Loucy (cell line): ENCODE data around the gene IL4.

Experiments used
- H2AFZ ChIP-seq: fragments of 200-600 bp; sonication (generic); 2 replicates; pipeline ENCODE4 v1.6.0; 2016; ENCODE audit warnings: antibody characterized with exemption, mild to moderate bottlenecking, low read length, moderate library complexity
- H3F3A ChIP-seq: fragments of 200-600 bp; 2 replicates; pipeline ENCODE4 v1.6.0; 2016; ENCODE audit warnings: antibody characterized with exemption, low read depth, mild to moderate bottlenecking
- H3K27me3 ChIP-seq: fragments of 200-600 bp; sonication (generic); 2 replicates; pipeline ENCODE4 v1.6.1; 2014; ENCODE audit warnings: low read length, mild to moderate bottlenecking; ENCODE audit not compliant: insufficient read depth, poor library complexity, severe bottlenecking
- H3K36me3 ChIP-seq: fragments of 200-600 bp; sonication (generic); 2 replicates; pipeline ENCODE4 v1.6.1; 2016; ENCODE audit warnings: low read length; ENCODE audit not compliant: insufficient read depth
- H3K4me1 ChIP-seq: fragments of 200-600 bp; sonication (generic); 2 replicates; pipeline ENCODE4 v1.5.1; 2014; ENCODE audit warnings: low read length, mild to moderate bottlenecking; ENCODE audit not compliant: insufficient read depth, poor library complexity, severe bottlenecking
- H3K4me2 ChIP-seq: fragments of 200-600 bp; sonication (generic); 2 replicates; pipeline ENCODE4 v1.6.0; 2014; ENCODE audit warnings: antibody characterized with exemption, low read length, low read depth, mild to moderate bottlenecking; ENCODE audit not compliant: poor library complexity, severe bottlenecking
- H3K4me3 ChIP-seq: fragments of 200-600 bp; sonication (generic); 2 replicates; pipeline ENCODE4 v1.5.1; 2014; ENCODE audit warnings: low read length, mild to moderate bottlenecking, mixed read lengths; ENCODE audit not compliant: poor library complexity, severe bottlenecking
- H3K79me2 ChIP-seq: fragments of 200-600 bp; sonication (generic); 2 replicates; pipeline ENCODE4 v1.6.1; 2014; ENCODE audit warnings: low read length; ENCODE audit not compliant: insufficient read depth
- H3K9ac ChIP-seq: fragments of 200-600 bp; sonication (generic); 2 replicates; pipeline ENCODE4 v1.6.0; 2014; ENCODE audit warnings: mild to moderate bottlenecking, low read depth, low read length, moderate library complexity; ENCODE audit not compliant: poor library complexity, severe bottlenecking
- H3K9me2 ChIP-seq: fragments of 200-600 bp; sonication (generic); replicated peaks from 2 replicates; pipeline ENCODE4 v1.6.1; 2016; ENCODE audit warnings: low read depth, low read length, mixed read lengths
- H3K9me3 ChIP-seq: fragments of 200-600 bp; sonication (generic); 2 replicates; pipeline ENCODE4 v1.6.1; 2014; ENCODE audit warnings: mild to moderate bottlenecking, antibody characterized with exemption, low read length, low read depth; ENCODE audit not compliant: insufficient read depth
- H4K20me1 ChIP-seq: fragments of 200-600 bp; sonication (generic); 2 replicates; pipeline ENCODE4 v1.6.0; 2014; ENCODE audit warnings: antibody characterized with exemption, low read length, mild to moderate bottlenecking; ENCODE audit not compliant: insufficient read depth, poor library complexity, severe bottlenecking
- CTCF ChIP-seq: fragments of 200-600 bp; sonication (generic); conservative IDR thresholded peaks from 2 replicates; pipeline ENCODE4 v1.5.1; 2014; ENCODE audit warnings: mild to moderate bottlenecking, antibody characterized with exemption, low read length
- EZH2phosphoT487 ChIP-seq: fragments of 200-600 bp; IDR thresholded peaks from 2 replicates; pipeline ENCODE4 v1.6.1; 2018; ENCODE audit warnings: antibody characterized with exemption, mild to moderate bottlenecking, moderate library complexity, borderline replicate concordance

The IL4 gene

DNA sequence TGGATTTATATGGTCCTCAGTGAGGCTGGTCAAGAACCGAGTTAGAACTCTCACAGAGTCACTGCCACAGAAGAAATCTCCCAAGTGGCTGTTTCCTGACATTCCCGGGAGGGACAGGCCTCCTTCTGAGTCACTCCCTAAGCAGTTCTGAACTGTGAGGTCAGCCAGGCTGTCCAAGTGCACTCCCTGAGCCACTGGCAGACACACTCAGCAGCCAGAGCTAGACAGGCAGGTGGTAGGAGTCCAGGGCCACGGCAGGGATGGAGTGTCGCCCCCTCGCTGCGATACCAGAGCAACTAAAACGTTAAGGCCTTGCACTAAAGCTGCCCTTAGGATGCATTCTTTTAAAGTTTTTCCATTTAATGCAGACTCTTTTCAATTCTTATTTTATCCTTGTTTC lies 3.4 kb downstream of the IL4 start:
- Histone ChIP-seq H3K4me1 (no peaks in the 10 kb centered on the region), H3F3A (no peaks in the 10 kb centered on the region), H3K9ac (no peak overlapping the region), H3K79me2 (no peaks in the 10 kb centered on the region), H3K9me2 (no peaks in the 10 kb centered on the region), H3K4me2 (no peak overlapping the region), H3K36me3 (no peaks in the 10 kb centered on the region), H2AFZ (no peak overlapping the region), H4K20me1 (no peaks in the 10 kb centered on the region), H3K27me3 (no peaks in the 10 kb centered on the region), H3K4me3 (no peak overlapping the region), H3K9me3 (no peaks in the 10 kb centered on the region)
- TF ChIP-seq CTCF (no peak), EZH2phosphoT487 (no peak)

- H3K79me2 ChIP-seq, result no peaks in the 10 kb centered on the region
- H3K9me3 ChIP-seq, result no peaks in the 10 kb centered on the region
- no peak overlapping the region for H3K4me3 ChIP-seq
- H2AFZ ChIP-seq, result no peak overlapping the region
- H3K4me2 ChIP-seq, result no peak overlapping the region
- H3K36me3 ChIP-seq, result no peaks in the 10 kb centered on the region
- H3K9ac ChIP-seq, result no peak overlapping the region
- H3K9me2 ChIP-seq, result no peaks in the 10 kb centered on the region
- H3K4me1 ChIP-seq, result no peaks in the 10 kb centered on the region
- H3F3A ChIP-seq, result no peaks in the 10 kb centered on the region
- no peaks in the 10 kb centered on the region for H4K20me1 ChIP-seq
- TF ChIP-seq EZH2phosphoT487 (no peak), CTCF (no peak)
- H3K27me3 ChIP-seq, result no peaks in the 10 kb centered on the region
Measured at GRCh38 chr5:132677682-132678400, 4.1 kb downstream of the IL4 start.

- TF ChIP-seq EZH2phosphoT487, result no peak
- no peak for TF ChIP-seq CTCF
- H3K4me1 ChIP-seq, result no peaks in the 10 kb centered on the region
Measured at GRCh38 chr5:132678735-132679134, 4.9 kb downstream of the IL4 start.

More at GRCh38 chr5:132678735-132679134, 4.9 kb downstream of the IL4 start:
- H3K4me2 ChIP-seq, result no peak overlapping the region
- no peaks in the 10 kb centered on the region for H3K9me2 ChIP-seq
- no peaks in the 10 kb centered on the region for H3K79me2 ChIP-seq
- H2AFZ ChIP-seq, result no peak overlapping the region
- no peaks in the 10 kb centered on the region for H3K36me3 ChIP-seq
- no peaks in the 10 kb centered on the region for H4K20me1 ChIP-seq
- H3K9me3 ChIP-seq, result no peaks in the 10 kb centered on the region
- no peak overlapping the region for H3K9ac ChIP-seq
- H3K27me3 ChIP-seq, result no peaks in the 10 kb centered on the region
- no peak overlapping the region for H3K4me3 ChIP-seq
- H3F3A ChIP-seq, result no peaks in the 10 kb centered on the region
